NCI-H82 treated with DMSO at 0.1 percent for 48 hours (cell line): ENCODE data around the gene SORL1-AS1.

ENCODE experiments used
- DNase-seq: peaks from one replicate; lab custom pipeline; 2025; ENCODE audit not compliant: unreplicated experiment; lab: John Stamatoyannopoulos, UW

The SORL1-AS1 gene

DNA sequence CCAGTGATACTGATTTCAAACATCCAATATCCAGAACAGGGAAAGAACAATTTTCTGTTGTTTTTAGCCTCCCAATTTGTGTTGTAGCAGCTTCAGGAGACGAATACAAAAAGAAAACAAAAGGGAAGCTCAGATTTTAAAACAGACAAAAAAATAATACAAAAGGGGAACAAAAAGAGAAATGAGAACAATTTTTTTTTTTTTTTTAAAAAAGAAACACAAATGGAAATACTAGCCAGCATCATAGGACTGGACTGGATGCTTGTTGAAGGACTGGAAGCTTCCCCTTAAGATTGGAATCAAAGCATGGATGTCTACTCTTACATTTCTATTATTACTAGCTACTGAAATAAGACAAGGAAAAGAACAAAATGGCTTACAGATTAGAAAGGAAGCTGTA lies 47.1 kb downstream of the SORL1-AS1 start:
- DNase-seq, result no peak

DNA sequence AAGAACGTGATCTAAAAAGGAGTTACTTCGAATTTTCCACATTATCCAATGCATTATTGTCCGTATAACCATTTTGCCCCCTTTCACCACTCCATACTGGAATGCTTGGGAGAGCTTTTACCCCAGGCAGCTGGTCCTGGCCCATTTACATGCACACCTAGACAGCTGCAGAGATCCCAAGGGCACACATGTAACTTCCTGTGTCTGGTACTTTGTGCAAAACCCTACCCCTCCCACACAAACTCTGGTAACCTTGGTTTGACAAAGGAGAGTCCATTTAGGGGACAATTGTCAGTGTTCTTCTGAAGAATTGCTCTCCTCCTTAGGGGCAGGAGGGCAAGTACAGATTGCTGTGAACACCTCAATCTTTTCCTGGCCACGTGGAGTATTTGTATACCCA lies 58.0 kb downstream of the SORL1-AS1 start:
- DNase-seq, result no peak

DNA sequence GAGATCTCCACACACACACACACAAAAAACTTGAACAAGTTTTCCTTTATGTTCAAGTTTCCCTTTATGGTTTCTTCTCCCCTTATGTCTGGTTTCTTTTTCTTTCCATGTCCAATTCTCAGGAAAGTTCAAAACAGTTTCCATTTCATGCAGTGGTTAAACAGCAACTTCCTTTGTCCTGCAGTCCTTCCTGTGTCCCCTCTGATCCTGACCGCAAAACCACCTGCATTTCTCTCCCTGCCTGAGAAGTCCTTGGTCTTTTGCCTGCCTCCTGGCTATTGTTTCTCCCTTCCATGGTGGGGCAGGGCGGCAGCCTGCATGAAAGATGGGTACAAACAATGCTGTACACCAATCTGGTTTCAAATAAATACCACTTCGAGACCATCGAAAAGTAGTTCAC lies 58.9 kb downstream of the SORL1-AS1 start:
- no peak for DNase-seq

DNA sequence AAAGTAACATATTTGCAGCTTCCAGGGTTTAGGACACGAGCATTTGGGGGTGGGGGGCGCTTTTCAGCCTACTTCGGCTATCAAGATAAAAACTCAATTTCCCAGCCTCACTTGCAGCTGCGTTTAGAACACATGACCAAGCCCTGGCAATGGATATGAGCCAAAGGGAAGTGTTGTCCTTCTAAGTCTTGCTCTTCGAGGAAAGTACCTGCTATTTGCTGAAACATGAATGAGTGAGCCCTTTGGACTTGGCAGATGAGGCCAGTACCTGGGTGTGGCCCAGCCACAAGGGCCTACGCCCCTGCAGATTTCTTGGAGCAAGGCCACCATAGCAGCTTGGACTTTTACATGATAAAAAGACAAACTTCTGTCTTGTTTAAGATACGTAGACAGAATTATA lies 60.9 kb downstream of the SORL1-AS1 start:
- DNase-seq, result no peak

DNA sequence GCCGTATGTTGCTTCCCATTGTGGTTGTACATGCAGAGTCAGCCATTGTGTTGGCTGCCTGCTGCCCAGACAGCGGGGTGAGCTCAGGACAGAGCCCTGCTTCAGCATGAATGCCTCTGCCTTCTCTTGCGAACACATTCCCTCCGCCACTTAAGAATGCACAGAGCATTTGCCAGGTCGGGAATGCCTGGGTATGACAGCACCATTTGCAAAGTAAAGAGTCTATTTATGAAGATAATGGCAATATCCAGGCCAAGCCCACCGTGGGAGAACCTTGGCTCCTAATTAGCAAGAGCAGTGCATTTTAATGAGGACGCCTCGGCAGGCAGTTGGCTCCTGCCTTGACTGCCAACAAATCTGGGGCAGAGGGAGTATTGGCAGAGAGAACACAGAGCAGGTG lies 63.1 kb downstream of the SORL1-AS1 start:
- DNase-seq, result no peak
